Activated T-helper 1 cell treated with Interleukin-2 at 50 U/mL for 16 hours (primary cell): ENCODE data around the gene RAET1L.
"Not testable (repeated sequence)": the region's sequence is repeated elsewhere in the genome, so short reads cannot be mapped to it uniquely, and the experiment has no call there.

Source experiments
- DNase-seq: peaks from one replicate; pipeline ENCODE4 v3.0.0-alpha.2; 2020; ENCODE audit warnings: low read depth

The RAET1L gene

DNA sequence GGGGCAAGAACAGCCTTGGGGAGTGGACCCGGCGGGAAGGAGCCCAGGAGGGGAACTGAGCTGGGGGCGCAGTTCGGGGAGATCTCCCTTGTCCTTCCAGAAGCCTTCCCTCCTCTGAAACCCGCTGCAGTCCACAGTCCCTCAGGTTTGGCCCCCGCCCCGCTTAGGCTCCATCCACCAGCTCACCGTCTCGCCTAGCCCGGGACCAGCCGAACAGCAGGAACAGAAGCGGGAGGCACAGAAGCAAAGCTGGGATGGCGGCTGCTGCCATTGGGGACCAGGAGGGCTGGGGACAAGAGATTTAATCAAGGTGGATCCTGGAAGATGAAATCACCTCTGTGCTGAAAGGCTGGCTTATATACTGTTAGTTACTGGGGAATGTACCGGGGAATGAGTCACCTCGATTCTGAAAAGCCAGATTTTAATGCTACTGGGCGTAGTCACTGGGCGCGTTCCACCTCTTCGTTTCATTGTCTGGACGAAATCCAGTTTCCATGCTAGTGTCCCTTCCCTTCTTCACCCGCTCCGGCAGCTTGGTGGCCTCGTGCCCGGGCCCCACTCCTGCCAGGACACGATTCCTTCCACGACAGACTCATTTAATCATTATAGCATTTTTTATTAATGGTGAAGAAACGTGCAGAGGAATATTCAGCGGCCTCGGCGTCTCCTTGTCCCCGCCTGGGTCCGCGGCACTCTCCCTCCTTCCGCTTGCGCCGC is at the start of gene RAET1L:
Gene RAET1L, minus strand, starts transcription at position 332 of the 717 bp plus-strand sequence. Its CDS starts 61 bp downstream, at position 271.
- no peak for DNase-seq

DNA sequence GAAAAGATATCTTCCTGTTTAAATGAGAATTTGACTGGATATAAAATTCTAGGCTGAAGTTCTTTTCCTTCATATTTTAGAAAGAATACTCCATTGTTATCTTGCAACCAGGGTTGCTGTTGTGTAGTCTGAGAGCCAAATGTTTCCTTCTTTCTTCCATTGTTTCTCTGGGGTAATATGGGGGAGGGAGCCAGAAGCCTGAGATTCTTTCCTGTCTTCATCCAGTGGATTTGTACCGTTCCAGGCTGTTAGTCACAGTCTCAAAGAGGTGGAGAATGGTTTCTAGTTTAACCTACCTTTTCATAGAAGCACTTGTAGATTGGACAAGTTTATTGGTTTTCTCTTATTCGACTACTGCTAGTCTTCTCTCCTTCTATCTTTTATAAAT is 49.7 kb upstream of the RAET1L start:
- no peak for DNase-seq

DNA sequence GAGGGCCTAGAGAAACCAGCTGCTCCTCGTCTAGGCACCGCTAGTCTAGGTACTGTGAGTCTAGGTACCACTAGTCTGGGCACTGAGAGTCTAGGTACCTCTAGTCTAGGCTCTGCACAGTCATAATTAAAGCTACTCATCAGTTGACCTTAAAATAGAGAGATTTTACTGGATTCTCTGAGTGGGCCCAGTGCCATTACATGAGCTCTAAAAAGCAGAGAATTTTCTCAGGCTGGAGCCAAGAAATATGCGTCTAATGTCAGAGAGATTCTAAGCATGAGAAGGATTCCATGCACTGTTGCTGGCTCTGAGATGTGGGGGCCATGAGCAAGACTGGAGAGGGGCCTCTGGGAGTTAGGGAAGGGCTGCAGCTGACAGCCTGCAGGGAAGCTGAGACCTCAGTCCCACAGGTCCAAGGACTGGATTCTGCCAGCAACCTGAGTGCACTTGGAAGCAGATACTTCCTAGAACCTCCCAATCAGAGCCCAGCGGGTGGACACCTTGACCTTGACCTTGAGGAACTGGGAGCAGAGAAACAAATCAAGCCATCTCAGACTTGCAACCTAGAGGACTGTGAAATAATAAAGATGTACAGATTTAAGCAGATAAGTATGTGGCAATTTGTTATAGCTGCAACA is 49.2 kb upstream of the RAET1L start:
- not testable (repeated sequence) for DNase-seq

GRCh38 chr6:150072201-150072600 is 46.9 kb upstream of the RAET1L start:
- peak; percentile 34 for DNase-seq

- no peak for DNase-seq
Measured at GRCh38 chr6:150070236-150070818, 45.0 kb upstream of the RAET1L start.

GRCh38 chr6:150069706-150070105 is 44.4 kb upstream of the RAET1L start:
- DNase-seq = no peak

- DNase-seq = peak; percentile 53
Measured at GRCh38 chr6:150068720-150069648, 43.7 kb upstream of the RAET1L start, which contains the start of gene ULBP3. Gene ULBP3, minus strand, starts transcription at chr6:150069121. Its CDS starts 55 bp downstream, at chr6:150069066.

DNA sequence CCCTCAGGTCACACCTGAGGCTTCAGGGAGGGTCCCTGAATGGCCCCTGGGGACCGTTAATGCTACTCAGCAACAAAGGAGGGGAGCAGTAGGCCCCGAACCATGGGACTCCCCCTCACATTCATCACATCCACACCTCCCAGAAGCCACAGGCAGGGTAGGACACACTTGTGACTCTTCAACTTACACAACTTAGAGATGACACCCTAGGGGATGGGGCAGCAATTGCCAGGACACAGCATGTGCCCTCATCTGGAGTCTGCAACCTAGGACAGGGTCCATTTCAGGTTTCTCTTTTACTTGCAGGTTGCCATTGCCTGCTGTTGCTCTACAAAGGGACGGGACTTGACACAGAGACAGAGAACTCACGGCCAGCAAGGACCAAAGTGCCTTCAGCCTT is 42.8 kb upstream of the RAET1L start:
- no peak for DNase-seq

DNA sequence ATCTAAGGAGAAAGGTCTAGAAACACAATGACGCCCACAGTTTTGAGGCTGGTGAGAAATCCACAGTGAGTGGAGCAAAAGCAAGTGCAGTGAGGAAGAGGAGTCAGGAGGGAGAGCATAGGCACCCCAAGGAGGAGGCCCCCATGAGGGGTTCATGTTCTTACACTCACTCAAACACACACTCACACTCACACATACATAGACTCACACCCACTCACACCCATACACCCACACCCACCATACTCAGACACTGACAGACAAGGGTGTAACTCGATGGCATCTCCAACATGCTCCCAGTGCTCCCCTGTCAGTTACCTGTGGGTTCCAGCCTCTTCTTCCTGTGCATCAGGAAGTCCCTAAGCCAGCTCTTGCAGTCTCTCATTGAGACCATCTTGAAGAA is 39.8 kb upstream of the RAET1L start:
- no peak for DNase-seq

DNA sequence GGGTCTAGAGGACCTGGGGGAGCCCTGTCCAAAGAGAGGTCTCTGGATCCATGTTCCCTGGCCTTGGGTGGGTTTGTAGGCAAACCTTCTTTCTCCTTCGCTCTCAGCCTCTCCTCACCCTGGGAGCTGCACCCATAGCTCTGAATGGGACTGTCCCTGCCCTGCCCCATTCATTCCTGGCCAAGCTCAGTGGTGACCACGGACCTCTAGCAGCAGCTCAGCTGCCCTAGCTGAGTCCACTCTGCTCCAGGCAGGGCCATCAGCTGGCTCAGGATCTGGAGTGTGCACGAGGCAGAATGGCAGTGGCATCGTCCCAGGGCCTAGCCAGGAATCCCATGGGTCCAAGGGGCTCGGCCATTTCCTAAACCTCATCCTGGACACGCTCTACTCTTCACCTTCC is 38.3 kb upstream of the RAET1L start:
- no peak for DNase-seq

GRCh38 chr6:150059973-150060372 is 34.6 kb upstream of the RAET1L start:
- not testable (repeated sequence) for DNase-seq

DNA sequence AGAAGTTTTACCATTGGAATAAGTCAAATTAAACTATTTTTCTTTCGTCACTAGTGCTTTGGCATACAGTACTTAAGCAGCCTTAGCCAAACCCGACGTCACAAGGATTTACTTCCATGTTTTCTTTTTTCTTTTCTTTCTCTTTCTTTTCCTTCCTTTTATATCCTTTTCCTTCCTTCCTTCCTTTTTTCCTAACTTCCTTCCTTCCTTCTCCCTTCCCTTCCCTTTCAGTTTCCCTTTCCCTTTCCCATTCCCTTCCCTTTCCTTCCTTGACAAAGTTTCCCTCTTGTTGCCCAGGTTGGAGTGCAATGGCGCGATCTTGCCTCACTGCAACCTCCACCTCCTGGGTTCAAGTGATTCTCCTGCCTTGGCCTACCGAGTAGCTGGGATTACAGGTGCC is 33.7 kb upstream of the RAET1L start:
- no peak for DNase-seq

DNA sequence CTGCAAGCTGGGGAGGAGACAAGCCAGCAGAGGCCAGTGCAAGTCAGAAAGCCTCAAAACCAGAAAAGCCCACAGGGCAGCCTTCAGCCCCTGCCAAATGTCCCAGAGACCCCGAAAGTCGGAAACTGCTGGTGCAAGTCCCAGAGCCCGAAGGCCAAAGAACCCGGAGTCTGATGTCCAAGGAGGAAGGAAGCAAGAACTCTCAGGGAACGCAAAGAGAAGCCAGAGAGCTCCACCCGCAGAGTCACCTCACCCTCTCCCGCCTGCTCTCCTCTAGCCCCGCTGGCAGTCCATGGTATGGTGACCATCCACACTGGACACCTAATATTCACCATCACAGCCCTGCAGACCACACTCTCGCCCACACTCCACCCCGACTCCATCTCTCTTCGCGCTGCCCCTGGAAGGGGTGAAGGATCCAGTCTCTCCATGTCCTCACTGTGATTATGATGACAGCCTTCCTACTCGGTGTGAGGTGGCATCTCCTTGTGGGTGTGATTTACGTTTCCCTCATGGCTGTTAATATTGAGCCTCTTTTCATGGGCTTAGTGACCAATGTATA is 33.0 kb upstream of the RAET1L start:
- DNase-seq = no peak

- no peak for DNase-seq
Measured at GRCh38 chr6:150057501-150057951, 32.2 kb upstream of the RAET1L start.

DNA sequence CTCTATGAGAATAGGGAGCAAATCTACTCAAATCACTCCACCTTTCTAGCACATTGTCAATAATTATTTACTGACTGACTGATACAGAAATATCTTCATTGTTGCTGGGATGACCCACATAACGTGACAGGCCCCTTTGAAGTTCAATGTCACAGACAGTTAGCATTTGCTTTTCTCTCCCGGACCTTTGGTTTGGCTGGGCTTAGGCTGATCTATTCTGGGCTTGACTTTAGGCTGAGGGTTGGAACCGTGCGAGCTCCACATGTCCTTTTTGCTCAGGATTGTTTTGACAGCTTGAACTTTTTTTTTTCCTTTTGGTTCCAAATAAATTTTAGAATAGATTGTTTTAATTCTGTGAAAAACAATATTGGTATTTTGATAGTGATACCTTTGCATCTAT is 31.6 kb upstream of the RAET1L start:
- DNase-seq = no peak

DNA sequence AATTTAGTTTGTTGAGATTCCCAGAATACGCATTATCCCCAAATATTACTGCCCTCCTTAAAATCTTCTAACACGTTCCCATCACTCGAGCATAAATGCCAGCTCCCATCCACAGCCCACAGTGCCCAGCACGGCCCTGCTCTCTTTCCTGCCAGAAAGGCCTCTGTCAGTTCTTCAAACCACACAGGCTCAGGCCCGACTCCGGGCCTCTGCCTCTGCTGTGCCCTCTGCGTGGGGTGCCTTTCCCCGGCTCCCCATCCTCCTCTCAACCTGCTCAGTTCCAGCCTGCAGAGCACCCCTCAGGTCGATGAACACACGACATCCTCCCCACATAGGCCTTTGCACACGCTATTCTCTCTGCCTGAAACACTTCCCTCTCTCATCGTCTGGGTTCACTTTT is 30.8 kb upstream of the RAET1L start:
- no peak for DNase-seq

DNA sequence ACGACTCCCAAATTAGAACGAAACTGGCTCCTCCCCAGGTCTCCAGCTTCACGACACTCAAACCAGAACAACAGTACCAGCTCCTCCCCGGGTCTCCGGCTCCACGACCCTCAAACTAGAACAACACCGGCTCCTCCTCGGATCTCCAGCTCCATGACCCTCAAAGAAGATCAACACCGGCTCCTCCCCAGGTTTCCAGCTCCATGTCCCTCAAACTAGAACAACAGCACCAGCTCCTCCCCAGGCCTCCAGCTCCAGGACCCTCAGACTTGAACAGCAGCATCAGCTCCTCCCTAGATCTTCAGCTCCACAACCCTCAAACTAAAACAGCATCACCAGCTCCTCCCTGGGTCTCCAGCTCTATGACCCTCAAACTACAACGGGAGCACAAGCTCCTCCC is 29.8 kb upstream of the RAET1L start:
- DNase-seq = no peak

DNA sequence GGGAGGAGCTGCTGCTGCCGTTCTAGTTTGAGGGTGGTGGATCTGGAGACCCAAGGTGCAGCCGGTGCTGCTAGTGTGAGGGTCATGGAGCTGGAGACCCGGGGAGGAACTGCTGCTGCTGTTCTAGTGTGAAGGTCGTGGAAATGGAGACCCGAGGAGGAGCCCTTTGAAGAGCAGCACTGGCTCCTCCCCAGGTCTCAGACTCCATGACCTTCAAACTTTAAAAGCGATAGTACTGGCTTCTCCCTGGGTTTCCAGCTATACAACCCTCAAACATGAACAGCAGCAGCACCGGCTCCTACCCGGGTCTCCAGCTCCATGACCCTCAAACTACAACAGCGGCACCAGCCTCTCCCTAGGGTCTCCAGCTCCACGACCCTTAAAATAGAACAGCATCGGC is 28.1 kb upstream of the RAET1L start:
- no peak for DNase-seq

GRCh38 chr6:150050846-150051245 is 25.5 kb upstream of the RAET1L start:
- no peak for DNase-seq

DNA sequence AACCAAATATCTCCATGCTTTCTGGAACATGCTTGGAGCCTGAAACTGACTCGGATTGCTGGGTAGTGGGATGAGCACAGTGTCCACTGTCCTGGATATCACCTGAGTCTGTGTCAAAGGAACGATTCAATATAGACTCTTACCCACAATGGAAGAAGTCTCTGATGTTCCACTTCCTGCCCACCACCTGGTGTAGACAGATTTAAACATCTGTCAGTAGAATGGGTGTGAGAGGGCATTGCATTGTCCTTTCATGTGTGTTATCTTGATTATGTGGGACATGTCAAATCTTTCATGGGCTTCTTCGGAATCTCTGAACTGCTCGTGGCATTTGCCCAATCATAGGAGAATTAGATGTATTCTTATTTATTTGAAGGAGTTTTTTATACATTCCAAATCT is 22.8 kb upstream of the RAET1L start:
- no peak for DNase-seq

- no peak for DNase-seq
Measured at GRCh38 chr6:150046943-150047342, 21.6 kb upstream of the RAET1L start.

DNA sequence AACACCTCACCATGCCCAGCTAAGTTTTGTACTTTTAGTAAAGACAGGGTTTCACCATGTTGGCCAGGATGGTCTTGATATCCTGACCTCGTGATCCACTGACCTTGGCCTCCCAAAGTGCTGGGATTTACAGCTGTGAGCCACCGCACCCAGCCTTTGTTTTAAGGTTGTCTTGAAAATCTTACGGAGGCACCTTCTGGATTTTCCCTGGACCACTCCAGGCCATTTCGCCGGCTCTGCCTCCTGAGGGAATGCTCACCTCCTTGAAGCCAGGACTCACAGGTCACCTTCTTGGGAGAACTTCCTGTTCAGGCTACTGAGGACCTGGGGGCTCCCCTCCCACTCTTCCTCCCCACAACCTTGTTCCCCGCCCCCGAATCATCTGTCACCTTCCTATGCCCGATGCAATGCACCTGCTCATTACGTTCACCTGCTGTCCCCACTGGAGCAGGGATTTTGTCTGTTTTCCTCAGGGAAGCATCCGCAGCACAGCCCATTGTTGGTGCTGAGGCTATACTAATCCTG is 19.4 kb upstream of the RAET1L start:
- DNase-seq = no peak
